HCEC 1CT (cell line): ENCODE results near the gene RNF43.

ENCODE experiments used
- DNase-seq: peaks from one replicate; pipeline ENCODE4 v3.0.0-alpha.2; 2017

The RNF43 gene

DNA sequence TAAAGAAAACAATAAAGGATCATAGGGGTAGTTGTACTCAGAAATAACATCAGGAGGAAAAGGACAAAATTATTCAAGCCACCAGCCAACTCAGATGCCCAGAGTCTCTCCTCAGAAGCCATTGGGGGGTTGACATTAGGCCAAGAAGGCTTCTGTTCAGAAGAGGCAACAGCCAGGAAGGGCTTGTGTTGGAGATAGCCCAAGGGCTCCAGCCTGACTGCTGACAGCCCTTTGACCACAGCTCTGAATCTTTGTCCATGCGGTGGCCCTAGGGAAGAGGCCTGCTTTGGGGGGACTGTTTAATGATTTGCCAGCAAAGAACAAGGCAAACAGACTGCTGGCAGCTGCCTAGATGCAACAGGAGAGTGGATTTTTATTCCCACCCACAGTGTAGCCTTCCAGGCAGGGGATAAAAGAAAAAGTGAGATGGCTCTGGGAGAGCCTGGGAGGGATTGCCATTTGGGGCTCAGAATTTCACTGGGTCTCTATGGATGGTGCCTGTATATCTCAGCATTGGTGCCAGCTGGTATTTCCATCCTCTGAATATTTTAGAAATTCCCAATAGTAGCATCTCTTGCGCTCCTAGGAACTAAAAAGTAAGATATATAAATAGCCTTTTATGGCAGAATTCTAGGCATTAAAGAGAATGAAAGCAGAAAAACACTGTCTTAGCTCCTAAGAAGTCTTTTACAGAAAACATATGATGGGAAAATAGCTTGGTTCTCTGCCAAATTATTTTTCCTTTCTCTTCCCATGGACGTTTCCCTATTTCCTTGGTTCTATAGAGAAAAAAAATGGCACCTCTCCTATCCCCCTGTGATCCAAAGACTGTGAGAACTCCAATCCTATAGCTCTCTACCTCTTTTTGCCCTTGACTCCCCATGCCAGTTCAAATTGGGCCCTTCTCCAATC, 36.0 kb downstream of the RNF43 start:
- DNase-seq = no peak

DNA sequence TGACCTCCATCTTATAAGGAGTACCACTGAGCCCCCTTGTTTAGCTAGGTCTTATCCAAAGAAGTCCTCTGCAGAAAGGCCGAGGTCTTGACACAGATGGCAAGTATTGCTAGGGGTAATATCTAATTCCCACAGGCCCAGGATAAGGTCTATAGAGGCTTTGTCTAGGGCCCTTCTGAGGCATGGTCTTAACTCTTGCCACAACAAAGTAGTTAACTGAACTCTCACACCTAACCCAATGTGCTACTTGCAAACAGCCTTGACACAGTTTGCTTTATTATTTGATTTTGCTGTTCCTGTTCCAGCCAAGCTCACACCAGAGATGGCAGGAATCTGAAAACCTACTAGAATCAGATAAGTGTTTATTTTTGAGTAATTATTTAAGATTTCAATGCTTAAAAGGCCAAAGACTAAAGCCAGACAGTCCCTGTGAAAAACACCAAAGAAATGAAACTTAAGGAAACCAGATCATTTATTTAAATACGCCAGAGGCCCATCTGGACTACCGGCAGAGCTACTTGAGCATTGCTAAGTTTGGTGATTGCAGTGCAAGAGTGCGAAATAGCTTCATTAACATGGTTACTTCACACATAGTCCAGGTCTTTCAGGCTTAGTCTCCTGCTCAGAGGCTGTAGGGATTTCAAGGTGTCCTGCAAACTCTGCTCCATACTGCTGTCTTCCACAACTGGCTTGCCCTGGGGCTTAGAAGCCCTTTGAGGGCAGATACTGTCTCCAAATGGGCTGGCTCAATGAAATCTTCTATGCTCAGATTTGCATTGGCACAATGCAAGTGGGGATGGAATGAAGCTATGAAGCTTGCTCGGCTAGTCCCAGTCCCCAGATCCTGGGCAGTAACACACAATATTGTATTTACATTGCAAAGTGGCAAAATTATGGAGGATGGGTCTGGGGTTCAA, 36.9 kb downstream of the RNF43 start:
- DNase-seq = no peak

DNA sequence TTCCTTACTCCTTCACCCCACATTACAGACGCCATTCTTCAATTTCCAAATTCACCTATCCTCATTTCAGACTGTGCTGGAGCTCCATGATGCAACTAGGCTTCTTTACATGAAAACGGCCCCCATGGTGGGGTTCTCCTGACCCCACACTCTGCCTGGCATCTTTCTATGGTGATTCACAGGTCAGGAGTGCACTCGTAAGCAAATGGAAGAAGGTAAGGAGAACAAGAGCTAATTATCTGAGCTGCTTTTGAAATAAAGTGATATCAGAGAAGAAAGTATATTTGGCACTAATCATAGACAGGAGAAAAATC, 37.9 kb downstream of the RNF43 start:
- no peak for DNase-seq

DNA sequence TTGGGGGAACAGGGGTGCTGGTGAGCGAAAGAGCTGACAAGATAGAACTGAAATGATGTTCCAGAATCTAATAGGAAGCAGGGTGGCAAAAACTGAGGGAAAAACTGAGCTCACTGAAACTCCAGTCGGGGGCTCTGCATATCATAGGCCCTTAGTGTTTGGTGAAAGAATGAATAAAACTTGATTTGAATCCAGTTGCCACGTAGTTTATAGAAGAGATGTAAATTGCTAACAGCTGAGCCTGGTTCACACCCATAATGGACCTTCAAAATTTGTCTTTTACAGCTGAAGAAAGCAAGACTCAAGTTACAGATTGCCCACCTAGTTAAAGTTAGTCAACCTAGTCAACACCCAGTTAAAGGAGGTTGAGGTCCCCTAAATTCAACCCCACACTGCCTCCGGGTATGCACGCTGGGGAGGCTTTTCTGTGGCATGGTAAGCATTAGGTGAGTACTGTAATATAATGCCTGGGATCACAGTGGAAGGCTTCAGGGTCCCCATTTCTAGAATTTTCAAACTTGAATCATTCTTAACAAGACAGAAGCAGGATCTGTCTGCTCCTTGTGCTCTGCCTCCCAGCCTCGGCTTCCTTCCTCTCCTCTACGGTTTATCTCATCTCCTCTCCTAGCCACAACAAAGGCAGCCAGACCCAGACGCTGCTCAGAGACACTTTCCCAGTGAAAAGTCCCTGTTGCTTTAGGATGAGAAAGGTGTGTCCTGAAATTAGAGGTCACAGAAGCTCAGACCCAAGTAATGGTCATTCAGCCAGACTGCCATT, 38.4 kb downstream of the RNF43 start:
- DNase-seq = no peak

DNA sequence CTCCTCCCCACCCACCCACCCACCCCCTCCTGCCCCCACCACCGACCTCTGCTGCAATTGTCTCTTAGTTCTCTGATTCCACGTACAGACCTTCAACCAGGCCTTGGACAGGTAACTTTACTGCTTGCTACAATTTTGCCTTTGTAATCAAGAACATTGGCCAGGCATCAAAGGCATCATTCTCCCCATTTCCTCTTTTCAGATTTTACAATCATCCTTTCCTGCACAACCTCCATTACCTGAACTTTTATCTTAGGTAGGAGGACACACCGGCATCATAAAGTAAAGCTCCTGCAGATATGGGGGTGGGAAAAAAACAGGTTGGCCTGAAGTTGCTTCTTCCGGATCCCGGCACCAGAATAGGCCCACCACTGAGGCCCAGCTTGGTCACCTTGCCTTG, 39.7 kb downstream of the RNF43 start:
- DNase-seq = no peak

DNA sequence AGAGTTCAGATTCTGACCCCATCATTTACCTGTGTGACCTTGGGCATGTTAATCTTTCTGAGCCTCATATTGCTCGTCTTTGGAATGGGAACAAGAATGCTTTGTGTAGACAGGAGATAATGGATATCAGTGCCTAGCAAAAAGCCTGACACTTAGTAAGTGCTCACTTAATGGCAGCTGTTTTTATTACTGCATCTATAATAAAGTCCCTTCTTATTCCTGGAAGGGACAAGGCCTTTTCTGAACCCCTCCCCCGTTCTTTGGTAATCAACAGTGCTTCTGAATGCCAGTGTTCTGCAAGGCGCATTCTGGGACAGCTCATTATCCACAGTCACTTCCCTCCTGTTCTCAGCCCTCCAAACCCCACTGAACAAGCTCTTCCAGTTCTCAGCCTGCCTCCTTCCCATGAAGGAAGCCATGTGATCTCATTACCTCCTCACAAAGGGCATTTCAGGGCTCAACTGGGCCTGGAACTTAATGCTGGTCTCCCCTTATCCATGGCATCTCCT, 40.2 kb downstream of the RNF43 start:
- DNase-seq = no peak

DNA sequence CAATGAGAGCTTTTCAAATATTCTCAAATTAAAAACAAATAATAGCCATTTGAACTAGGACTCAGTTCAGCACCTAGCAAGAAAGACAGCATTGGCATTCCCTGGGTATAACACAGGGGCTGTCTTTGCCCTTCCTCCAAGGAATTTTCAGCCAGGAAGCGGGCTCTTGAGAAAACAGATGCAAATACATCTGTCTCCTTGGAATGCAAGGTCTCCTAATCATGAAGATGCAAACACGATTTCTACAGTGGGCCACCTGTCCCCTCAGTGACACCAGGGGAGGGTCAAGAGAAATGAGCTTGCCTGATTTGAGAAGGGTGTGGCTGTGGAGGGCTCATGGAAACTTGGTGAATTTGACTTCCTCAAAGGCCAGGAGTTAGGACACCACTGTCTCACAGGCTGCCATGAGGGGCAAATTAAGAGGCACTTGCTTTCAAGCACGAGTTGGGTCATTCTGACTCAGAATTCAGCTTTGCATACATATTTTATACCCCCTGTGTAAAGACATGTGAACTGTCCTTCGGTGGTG, 40.8 kb downstream of the RNF43 start:
- no peak for DNase-seq

DNA sequence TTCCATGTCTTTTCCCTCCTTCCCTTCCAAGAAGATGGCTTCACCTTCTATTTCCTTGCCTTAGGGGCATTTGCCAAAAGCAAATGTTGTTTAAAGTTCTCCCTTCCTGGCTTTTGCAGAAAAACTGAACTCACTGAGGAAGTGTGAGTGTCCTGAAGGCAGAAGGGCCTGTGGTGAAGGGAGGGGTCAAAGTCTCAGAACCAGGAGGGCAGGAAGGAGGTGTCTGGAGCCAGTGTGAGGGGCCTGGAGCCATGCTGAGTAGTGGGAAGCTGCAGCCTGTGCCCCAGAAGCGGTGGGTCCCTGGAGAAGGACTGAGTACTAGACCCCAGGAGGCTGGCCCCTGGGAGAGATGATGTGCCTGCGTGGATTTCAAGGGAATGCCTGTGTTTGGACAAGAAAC, 41.5 kb downstream of the RNF43 start:
- no peak for DNase-seq

DNA sequence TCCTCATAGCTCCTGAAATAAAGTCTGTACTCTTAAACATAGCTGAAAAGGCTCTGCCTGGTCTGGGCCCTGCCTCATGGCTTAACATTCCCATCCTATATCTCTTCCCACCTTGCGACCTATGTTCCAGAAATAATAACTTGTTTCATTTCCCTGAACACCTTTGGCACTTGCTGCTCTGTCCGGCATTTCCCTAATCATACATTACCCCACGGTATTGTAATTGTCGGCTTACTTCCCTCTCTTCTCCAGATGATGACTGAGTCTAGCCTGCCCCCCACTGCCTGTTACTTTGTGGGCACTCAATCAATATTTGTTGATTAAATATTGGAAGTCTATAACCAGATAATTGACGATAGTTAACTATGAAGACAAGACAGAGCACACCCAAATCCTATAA, 42.1 kb downstream of the RNF43 start:
- DNase-seq = no peak

DNA sequence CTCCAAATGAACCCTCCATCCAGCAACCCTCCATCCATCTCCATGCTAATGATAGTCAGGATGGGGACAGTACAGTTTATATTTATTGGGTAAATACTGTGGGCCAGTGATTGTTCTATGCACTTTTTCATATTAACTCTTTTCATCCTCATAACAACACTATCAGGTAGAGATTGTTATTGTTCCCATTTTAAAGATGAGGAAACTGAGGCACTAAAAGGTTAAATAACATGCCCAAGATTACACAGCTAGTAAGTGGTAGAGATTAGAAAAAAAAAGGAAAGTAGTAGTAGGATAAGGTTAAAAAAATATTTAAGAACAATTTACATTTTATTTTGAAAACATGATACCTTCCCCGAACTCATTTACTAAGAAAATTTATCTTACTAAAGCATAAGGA, 43.4 kb downstream of the RNF43 start:
- no peak for DNase-seq

DNA sequence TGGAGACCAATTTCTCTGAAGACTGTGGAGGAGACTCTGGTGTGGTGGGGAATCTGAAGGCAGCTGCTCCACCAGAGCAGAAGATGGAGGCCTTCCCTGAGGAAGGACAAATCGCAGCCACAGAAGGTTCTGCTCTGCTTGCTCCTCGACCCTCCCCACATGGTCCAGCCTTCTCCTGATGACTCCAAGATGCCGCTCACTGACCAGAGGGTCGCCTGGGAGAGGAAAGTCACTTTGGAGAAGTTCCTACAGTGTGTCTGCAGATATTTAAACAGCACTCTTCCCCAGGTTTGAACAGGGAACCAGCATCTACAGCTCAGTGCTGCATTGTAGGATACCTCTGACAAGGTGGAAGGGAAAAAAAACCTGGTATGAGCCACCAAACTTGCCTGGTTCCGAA, 44.3 kb downstream of the RNF43 start:
- DNase-seq = no peak

DNA sequence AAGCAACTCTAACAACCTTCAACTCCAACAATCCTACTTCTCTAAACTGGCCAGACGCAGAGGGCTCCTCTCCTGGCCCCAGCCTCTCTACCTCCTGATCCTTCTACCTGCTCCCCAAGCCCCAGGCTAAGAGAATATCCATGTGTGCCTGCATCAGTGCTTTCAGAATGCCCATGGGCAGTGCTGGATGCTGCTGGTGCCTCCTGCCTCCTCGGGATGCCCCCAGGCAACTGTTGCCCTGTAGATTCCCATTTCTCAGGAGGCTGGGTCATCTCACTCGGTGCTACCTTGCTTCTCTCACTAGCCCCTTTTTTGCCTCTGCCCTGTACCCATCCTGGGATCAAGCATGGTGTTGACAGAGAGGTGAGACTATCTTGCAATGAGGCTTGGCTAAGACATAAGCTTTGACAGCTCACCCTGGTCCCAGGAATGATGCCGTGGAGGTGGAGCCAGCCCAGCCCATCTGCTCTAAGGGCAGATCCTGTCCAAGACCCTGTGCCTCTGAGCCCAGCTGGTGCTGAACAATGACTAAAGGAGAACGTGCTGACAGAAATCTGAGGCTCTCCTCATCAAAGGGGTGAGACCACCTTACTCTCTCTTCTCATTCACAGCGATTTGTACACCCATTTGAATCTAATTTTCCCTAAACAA, 45.9 kb downstream of the RNF43 start:
- DNase-seq = no peak

DNA sequence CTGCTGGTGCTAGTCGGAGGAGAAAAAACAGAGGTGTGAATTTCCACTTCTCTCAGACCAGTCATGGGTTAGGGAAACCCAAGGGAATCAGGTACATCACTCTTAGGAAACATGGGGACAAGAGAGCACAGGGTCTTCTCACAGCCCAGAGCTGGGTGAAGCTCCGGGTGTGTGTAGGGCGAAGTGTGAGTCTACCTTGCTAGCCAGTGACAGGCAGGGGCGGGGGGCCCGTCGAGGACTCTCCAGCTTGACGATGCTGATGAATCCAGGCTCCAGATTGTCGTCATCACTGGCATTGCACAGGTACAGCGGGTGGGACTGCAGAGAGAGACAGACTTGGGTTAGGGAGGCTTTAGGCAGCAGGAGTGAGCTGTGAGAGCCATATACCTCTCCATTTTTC, 46.6 kb downstream of the RNF43 start:
- no peak for DNase-seq

DNA sequence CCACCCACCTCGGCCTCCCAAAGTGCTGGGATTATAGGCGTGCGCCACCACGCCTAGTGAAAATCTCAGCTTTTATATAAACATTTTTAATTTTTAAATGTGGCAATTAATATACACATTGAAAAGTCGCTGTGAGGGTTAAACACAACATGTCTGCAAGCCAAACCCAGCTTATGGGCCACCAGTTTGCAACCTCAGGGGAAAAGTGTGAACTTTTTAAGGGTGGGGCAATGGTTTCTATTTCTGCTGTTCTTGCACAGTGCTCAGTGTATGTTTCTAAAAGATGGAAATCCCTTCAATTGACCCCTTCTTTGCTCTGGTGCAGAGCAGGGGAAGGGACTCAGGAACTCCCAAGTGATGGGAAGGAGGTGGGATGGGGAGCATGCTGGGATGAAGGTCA, 47.0 kb downstream of the RNF43 start:
- no peak for DNase-seq

DNA sequence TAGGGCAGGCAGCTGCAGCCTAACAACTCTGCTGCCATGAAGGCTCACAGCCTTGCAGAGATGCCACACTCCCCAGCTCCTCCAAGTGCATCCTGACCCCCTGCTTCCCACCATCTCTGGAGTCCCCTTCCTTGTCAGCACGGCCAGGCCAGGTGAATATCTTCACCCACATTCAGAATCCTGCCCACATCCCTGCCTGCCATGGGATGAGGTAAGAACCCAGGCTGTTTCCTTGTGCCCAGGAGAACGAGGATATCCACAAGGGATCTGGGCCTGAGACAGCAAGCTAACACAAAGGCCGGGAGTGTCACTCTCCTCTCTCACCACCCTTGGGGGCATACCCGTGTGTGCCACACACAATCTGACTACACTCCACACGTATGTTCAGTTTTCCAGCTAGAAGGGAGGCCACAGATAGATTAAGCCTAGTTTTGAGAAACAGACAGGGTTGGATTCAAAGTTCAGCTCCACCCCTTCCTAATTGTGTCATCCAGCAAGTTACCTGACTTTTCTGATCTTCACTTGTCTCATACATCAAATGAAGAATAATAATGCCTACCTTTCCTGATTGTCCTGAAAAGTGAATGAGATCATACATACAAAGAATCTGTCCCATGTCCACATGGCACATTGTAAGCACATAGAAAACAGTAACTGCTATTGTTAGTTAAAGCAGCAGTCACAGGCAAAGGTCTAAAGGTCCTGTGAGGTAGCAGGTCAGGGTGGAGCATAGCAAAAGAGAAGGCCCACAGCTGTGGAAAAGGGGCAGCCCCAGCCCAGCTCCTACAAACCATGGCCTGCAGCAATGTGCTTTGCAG, 47.9 kb downstream of the RNF43 start:
- no peak for DNase-seq

DNA sequence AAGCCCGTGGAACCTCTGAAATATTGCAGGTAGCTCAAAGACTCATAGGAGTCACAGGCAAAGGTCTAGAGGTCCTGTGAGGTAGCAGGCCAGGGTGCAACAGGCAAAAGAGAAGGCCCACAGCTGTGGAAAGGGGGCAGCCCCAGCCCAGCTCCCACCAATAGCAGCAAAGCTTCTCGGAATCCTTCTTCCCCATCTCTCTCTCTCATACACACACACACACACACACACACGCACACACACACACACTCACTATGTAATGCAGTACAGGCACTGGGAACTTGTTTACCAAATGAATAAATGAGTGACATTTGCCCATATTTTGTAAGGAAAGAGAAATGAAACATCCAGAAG, 48.5 kb downstream of the RNF43 start:
- no peak for DNase-seq
